ENCODE measurements around the gene CCL21.

- no peak for TF ChIP-seq CTCF (conservative IDR thresholded peaks at IDR 0.05; ENCODE audit: low read depth, low read length)
- TF ChIP-seq RAD21 (IDR thresholded peaks at IDR 0.05; ENCODE audit: low read length) = no peak
- no peak for TF ChIP-seq MAFK (IDR thresholded peaks at IDR 0.05; ENCODE audit: low read depth, low read length)
- no peak for TF ChIP-seq NFE2L2 (IDR thresholded peaks at IDR 0.05; ENCODE audit: low read depth, low read length)
- no peak for TF ChIP-seq POLR2A (IDR thresholded peaks at IDR 0.05; ENCODE audit: low read depth, low read length)
- no peak for TF ChIP-seq MXI1 (IDR thresholded peaks at IDR 0.05; ENCODE audit: borderline replicate concordance, low read depth, low read length)
- TF ChIP-seq RFX5 (IDR thresholded peaks at IDR 0.05; ENCODE audit: low read depth, low read length) = no peak
- no peak for TF ChIP-seq FOS (IDR thresholded peaks at IDR 0.05; ENCODE audit: low read depth, low read length)
- no peak for TF ChIP-seq USF2 (IDR thresholded peaks at IDR 0.05; ENCODE audit: low read depth, low read length)
- TF ChIP-seq CEBPB (IDR thresholded peaks at IDR 0.05; ENCODE audit: low read depth, low read length) = no peak
- no peak for TF ChIP-seq BHLHE40 (IDR thresholded peaks at IDR 0.05; ENCODE audit: low read depth, low read length)
- TF ChIP-seq RCOR1 (IDR thresholded peaks at IDR 0.05; ENCODE audit: insufficient replicate concordance, low read length) = no peak
- no peak for TF ChIP-seq SMC3 (IDR thresholded peaks at IDR 0.05; ENCODE audit: low read depth, low read length)
These were observed 18.0 kb downstream of the CCL21 start for GRCh38 chr9:34691936-34692315.

All from IMR-90 (cell line).